Neuronal stem cell (in vitro differentiated cells): Measurements from ENCODE around the gene CACUL1.
"Not testable (repeated sequence)": the region's sequence is repeated elsewhere in the genome, so short reads cannot be mapped to it uniquely, and the experiment has no call there.

ENCODE experiments used
- DNase-seq: peaks from one replicate; pipeline ENCODE4 v3.0.0-alpha.2; 2013; ENCODE audit warnings: low spot score
- H2AFZ ChIP-seq: one replicate; pipeline ENCODE4 v1.6.1; 2013; ENCODE audit warnings: mild to moderate bottlenecking, low read length, inconsistent platforms
- H2AK5ac ChIP-seq: 2 replicates; pipeline ENCODE4 v1.6.1; 2013; ENCODE audit warnings: low read depth, mild to moderate bottlenecking, inconsistent platforms, low read length, moderate library complexity, mixed read lengths
- H2BK120ac ChIP-seq: 2 replicates; pipeline ENCODE4 v1.6.1; 2013; ENCODE audit warnings: low read depth, mild to moderate bottlenecking, inconsistent platforms, low read length, moderate library complexity, mixed read lengths
- H2BK12ac ChIP-seq: one replicate; pipeline ENCODE4 v1.6.1; 2013; ENCODE audit warnings: low read length, inconsistent platforms
- H2BK15ac ChIP-seq: 2 replicates; pipeline ENCODE4 v1.6.1; 2013; ENCODE audit warnings: mild to moderate bottlenecking, low read length, inconsistent platforms, mixed read lengths
- H2BK5ac ChIP-seq: one replicate; pipeline ENCODE4 v1.6.1; 2013; ENCODE audit warnings: inconsistent platforms, mild to moderate bottlenecking, low read length, moderate library complexity
- H3K14ac ChIP-seq: one replicate; pipeline ENCODE4 v1.6.1; 2013; ENCODE audit warnings: low read length, inconsistent platforms
- H3K18ac ChIP-seq: 2 replicates; pipeline ENCODE4 v1.6.1; 2013; ENCODE audit warnings: low read length, inconsistent platforms
- H3K23ac ChIP-seq: 2 replicates; pipeline ENCODE4 v1.6.1; 2013; ENCODE audit warnings: low read depth, mild to moderate bottlenecking, mixed read lengths, low read length, inconsistent platforms; ENCODE audit not compliant: poor library complexity
- H3K27ac ChIP-seq: replicated peaks from 3 replicates; pipeline ENCODE4 v1.5.1; 2013; ENCODE audit warnings: low read length, inconsistent platforms
- H3K27me3 ChIP-seq, 3 experiments: 2 replicates each; pipeline ENCODE4 v1.6.1; 2013; ENCODE audit warnings: low read length in 3 of 3, mild to moderate bottlenecking in 2 of 3, inconsistent platforms in 1 of 3, low read depth in 1 of 3, mixed read lengths in 1 of 3, moderate library complexity in 1 of 3; ENCODE audit not compliant: control insufficient read depth in 3 of 3, insufficient read depth in 3 of 3
- H3K36me3 ChIP-seq, 2 donors: replicated peaks in 1 of 2; 2 replicates each; pipeline ENCODE4 v1.6.1; 2013; ENCODE audit warnings: low read length in 2 of 2; ENCODE audit not compliant: control insufficient read depth in 2 of 2, insufficient read depth in 2 of 2
- H3K4ac ChIP-seq: 2 replicates; pipeline ENCODE4 v1.6.1; 2013; ENCODE audit warnings: inconsistent platforms, mild to moderate bottlenecking, low read length, moderate library complexity
- H3K4me1 ChIP-seq, 2 donors: 1 replicate in 1 of 2; 2 replicates in 1 of 2; pipeline ENCODE4 v1.6.1; 2013; ENCODE audit warnings: low read length in 2 of 2, low read depth in 1 of 2; ENCODE audit not compliant: control insufficient read depth in 2 of 2, insufficient read depth in 1 of 2
- H3K4me2 ChIP-seq: one replicate; pipeline ENCODE4 v1.6.1; 2013; ENCODE audit warnings: mild to moderate bottlenecking, low read length, inconsistent platforms; ENCODE audit not compliant: insufficient read depth, poor library complexity, severe bottlenecking
- H3K4me3 ChIP-seq, 2 donors: 2 replicates each; pipeline ENCODE4 v1.5.1; 2013; ENCODE audit warnings: low read length in 2 of 2, mild to moderate bottlenecking in 2 of 2, inconsistent platforms in 1 of 2, moderate library complexity in 1 of 2
- H3K79me1 ChIP-seq: one replicate; pipeline ENCODE4 v1.6.1; 2013; ENCODE audit warnings: low read depth, mild to moderate bottlenecking, inconsistent platforms, low read length, moderate library complexity
- H3K9ac ChIP-seq: one replicate; pipeline ENCODE4 v1.6.1; 2013; ENCODE audit warnings: mild to moderate bottlenecking, low read depth, low read length, inconsistent platforms; ENCODE audit not compliant: poor library complexity
- H3K9me3 ChIP-seq, 2 donors: replicated peaks in 1 of 2; 2 replicates each; pipeline versions ENCODE3 to v1.6.1; 2013; ENCODE audit warnings: low read length in 2 of 2, mild to moderate bottlenecking in 2 of 2, inconsistent platforms in 1 of 2, low read depth in 1 of 2, mixed read lengths in 1 of 2, moderate library complexity in 1 of 2; ENCODE audit not compliant: control insufficient read depth in 2 of 2, insufficient read depth in 1 of 2
- H4K8ac ChIP-seq: one replicate; pipeline ENCODE4 v1.6.1; 2013; ENCODE audit warnings: low read depth, mild to moderate bottlenecking, inconsistent platforms, low read length, moderate library complexity
- H4K91ac ChIP-seq: one replicate; pipeline ENCODE4 v1.6.1; 2013; ENCODE audit warnings: low read length, low read depth, mild to moderate bottlenecking, inconsistent platforms; ENCODE audit not compliant: poor library complexity
- WGBS, 2 donors: extraction: QIAGEN DNeasy Blood & Tissue Kit; methylation state at CpG; one replicate each; pipeline ENCODE4 v1.1.7; 2013; ENCODE audit warnings: missing lambda C conversion rate in 2 of 2, mixed read lengths in 1 of 2; ENCODE audit not compliant: insufficient read length in 2 of 2, insufficient replicate concordance in 1 of 2; ENCODE audit errors: extremely low coverage in 2 of 2; 5-methylcytosine and 5-hydroxymethylcytosine counted together

The CACUL1 gene

DNA sequence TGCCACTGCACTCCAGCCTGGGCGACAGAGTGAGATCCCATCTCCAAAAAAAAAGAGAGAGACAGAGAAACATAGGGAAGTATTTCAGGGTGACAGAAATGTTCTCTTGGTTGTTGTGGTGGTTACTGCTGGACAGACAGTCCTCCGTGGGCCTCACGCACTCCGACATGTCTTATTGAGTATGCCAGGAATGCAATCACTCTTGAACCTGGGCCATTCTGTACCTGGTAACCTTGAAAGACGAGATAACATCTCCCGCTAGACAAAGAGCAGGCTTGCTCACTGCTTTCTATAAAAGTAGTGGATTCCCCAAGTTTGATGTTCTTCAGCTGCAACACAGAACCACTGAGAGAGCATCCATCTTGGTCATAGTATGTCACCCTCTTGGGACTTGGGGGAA lies 6.7 kb downstream of the CACUL1 start:
- H2BK15ac ChIP-seq = no peak overlapping the region
- peaks cover under 1 to 4% of the 10 kb centered on the region in 2 donors for H3K4me1 ChIP-seq
- no peak overlapping the region for H3K14ac ChIP-seq
- no peak overlapping the region for H3K4me2 ChIP-seq
- no peak overlapping the region for H3K23ac ChIP-seq
- H4K91ac ChIP-seq = no peak overlapping the region
- no peaks in the 10 kb centered on the region for H3K27me3 ChIP-seq
- no peak overlapping the region for H2AFZ ChIP-seq
- H3K9ac ChIP-seq = no peak overlapping the region
- peaks cover 0 to 28% of the 10 kb centered on the region in 2 donors for H3K36me3 ChIP-seq
- no peak overlapping the region for H2BK12ac ChIP-seq
- H2BK120ac ChIP-seq = no peak overlapping the region
- no CpG with 5 or more reads among the region's 6 CpGs for WGBS, 2 donors
- peaks cover 0 to 8% of the 10 kb centered on the region in 2 donors for H3K9me3 ChIP-seq
- no peaks in the 10 kb centered on the region for H3K79me1 ChIP-seq
- no peak overlapping the region for H3K4me3 ChIP-seq
- H3K27ac ChIP-seq = no peak overlapping the region
- H2AK5ac ChIP-seq = no peak overlapping the region
- no peak overlapping the region for H3K18ac ChIP-seq
- no peak overlapping the region for H3K4ac ChIP-seq
- no peak for DNase-seq
- no peak overlapping the region for H2BK5ac ChIP-seq
- no peak overlapping the region for H4K8ac ChIP-seq

DNA sequence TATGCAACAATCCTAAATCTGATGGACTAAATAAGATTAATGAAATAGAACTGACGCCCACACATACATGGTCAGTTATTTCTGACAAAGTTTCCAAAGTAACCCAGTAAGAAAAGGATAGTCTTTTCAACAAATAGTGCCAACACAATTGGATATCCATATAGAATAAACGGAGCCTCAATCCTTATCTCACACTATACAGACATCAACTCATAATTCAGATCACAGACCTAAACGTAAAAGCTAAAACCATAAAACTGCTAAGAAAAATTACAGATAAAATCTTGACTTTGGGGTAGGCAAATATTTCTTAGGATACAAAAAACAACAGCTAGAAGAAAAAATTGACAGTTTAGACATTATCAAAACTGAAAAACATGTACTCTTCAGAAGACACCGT lies 8.5 kb downstream of the CACUL1 start:
- no peak overlapping the region for H4K91ac ChIP-seq
- peaks cover 0 to 28% of the 10 kb centered on the region in 2 donors for H3K36me3 ChIP-seq
- H2BK120ac ChIP-seq = no peak overlapping the region
- no peak overlapping the region for H2BK12ac ChIP-seq
- no peak overlapping the region for H4K8ac ChIP-seq
- no peaks in the 10 kb centered on the region for H3K79me1 ChIP-seq
- no peak overlapping the region for H3K4me2 ChIP-seq
- H3K18ac ChIP-seq = no peak overlapping the region
- no peak overlapping the region for H3K14ac ChIP-seq
- H3K27me3 ChIP-seq = no peaks in the 10 kb centered on the region
- H2BK15ac ChIP-seq = no peak overlapping the region
- H3K4ac ChIP-seq = no peak overlapping the region
- no peak overlapping the region for H2AFZ ChIP-seq
- H2AK5ac ChIP-seq = no peak overlapping the region
- DNase-seq = no peak
- no peak overlapping the region for H2BK5ac ChIP-seq
- no CpG with 5 or more reads among the region's 4 CpGs for WGBS, 2 donors
- H3K4me1 ChIP-seq = no peaks in the 10 kb centered on the region
- no peak overlapping the region for H3K27ac ChIP-seq
- H3K9me3 ChIP-seq = peaks cover 0 to 8% of the 10 kb centered on the region in 2 donors
- no peak overlapping the region for H3K4me3 ChIP-seq
- H3K23ac ChIP-seq = no peak overlapping the region
- no peak overlapping the region for H3K9ac ChIP-seq

DNA sequence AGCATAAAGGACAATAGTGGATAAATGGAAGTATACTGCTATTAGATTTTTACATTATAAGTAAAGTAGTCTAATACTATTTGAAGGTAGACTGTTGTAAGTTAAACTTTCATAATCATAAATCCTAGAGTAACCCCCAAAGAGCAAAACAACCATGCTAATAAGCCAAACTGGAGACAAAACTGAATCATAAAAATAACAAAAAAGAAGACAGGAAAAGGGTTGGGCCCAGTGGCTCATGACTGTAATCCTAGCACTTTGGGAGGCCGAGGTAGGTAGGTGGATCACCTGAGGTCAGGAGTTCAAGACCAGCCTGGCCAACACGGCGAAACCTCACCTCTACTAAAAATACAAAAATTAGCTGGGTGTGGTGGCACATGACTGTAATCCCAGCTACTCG lies 9.7 kb downstream of the CACUL1 start:
- Histone ChIP-seq H3K18ac (no peak overlapping the region), H3K4me2 (no peak overlapping the region), H3K4me1 (no peaks in the 10 kb centered on the region), H2BK15ac (no peak overlapping the region), H4K8ac (no peak overlapping the region), H3K9ac (no peak overlapping the region), H3K4ac (no peak overlapping the region), H3K14ac (no peak overlapping the region), H3K27ac (no peak overlapping the region), H2BK5ac (no peak overlapping the region), H2BK12ac (no peak overlapping the region), H4K91ac (no peak overlapping the region), H3K27me3 (no peaks in the 10 kb centered on the region), H3K23ac (no peak overlapping the region), H3K36me3 (peaks cover 0 to 24% of the 10 kb centered on the region in 2 donors), H3K79me1 (no peaks in the 10 kb centered on the region), H2AK5ac (no peak overlapping the region), H3K4me3 (no peak overlapping the region), H3K9me3 (peaks cover 0 to 8% of the 10 kb centered on the region in 2 donors), H2AFZ (no peak overlapping the region), H2BK120ac (no peak overlapping the region)
- no peak for DNase-seq
- WGBS, 2 donors = no CpG with 5 or more reads among the region's 4 CpGs

DNA sequence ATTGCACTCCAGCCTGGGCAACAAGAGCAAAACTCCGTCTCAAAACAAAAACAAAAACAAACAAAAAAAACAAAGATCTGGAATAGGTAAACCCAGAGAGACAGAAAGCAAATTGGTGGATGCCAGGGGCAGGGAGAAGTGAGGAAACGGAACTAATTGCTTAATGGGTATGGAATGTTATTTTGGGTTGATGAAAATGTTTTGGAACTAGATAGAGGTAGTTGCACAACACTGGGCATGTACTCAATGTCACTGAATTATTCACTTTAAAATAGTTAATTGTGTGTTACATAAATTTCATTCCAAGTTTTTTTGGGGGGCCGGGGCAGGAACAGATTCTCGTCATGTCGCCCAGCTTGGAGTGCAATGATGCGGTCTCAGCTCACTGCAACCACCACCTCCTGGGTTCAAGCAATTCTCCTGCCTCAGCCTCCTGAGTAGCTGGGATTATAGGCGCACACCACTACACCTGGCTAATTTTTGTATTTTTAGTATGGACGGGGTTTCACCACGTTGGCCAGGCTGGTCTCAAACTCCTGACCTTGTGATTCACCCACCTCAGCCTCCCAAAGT lies 10.3 kb downstream of the CACUL1 start:
- H2BK15ac ChIP-seq, H3K4me1 ChIP-seq, H3K79me1 ChIP-seq, H3K4me2 ChIP-seq, H2BK5ac ChIP-seq, H2BK120ac ChIP-seq, H3K9ac ChIP-seq, H4K91ac ChIP-seq, H3K14ac ChIP-seq, H3K23ac ChIP-seq, H2BK12ac ChIP-seq, H4K8ac ChIP-seq, H3K27ac ChIP-seq, H2AFZ ChIP-seq, H3K4me3 ChIP-seq, H3K4ac ChIP-seq, DNase-seq, H2AK5ac ChIP-seq, H3K9me3 ChIP-seq, H3K27me3 ChIP-seq, H3K18ac ChIP-seq: not testable (repeated sequence)
- WGBS, 2 donors = 100% methylated on average over 1 of the region's 9 CpGs; no CpG with 5 or more reads in 1 of the 2 donors
- peaks cover 0 to 20% of the 10 kb centered on the region in 2 donors for H3K36me3 ChIP-seq
